HG03175 (cell line): Measurements from ENCODE around the gene TTC28.
"Not testable (repeated sequence)": the region's sequence is repeated elsewhere in the genome, so short reads cannot be mapped to it uniquely, and the experiment has no call there.

Experiments used
- ATAC-seq: cut with Tn5 transposase; IDR thresholded peaks from one replicate; pipeline ENCODE4 v1.9.1; 2021; ENCODE audit warnings: mild to moderate bottlenecking, moderate library complexity; ENCODE audit not compliant: unreplicated experiment

The TTC28 gene

DNA sequence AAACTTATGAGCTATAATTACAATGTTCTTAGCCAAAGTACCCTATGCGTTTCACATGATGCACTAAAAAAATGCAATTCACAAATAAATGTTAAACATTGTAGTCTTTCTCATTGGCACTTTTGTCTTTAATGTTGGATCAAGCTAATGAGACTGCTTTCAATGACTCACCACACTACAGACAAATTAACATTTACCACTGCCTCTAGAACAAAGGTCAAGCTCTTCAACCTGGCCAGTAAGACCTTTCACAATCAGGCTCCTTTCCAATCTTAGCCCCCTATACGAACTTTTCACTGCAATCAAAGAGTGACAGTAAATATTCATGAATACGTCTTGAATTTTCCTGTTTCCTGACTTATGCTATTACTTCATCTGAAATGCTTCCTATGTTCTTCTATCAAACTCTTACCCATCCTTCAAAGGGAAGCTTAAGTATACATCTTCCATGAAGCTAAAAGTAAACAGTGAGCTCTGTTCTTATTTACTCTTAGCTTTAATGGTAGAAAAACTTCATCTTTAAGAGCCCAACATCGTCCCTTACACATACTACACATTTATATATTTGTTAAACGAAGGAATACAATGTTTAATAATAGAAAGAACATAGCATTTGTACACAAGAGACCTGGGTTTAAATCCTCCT, 433.9 kb downstream of the TTC28 start:
- ATAC-seq = no peak

- no peak for ATAC-seq
Measured at GRCh38 chr22:28244757-28245156, 434.9 kb downstream of the TTC28 start.

- ATAC-seq = no peak
Measured at GRCh38 chr22:28243539-28243938, 436.1 kb downstream of the TTC28 start.

GRCh38 chr22:28241656-28242290, 437.9 kb downstream of the TTC28 start:
- ATAC-seq = no peak

DNA sequence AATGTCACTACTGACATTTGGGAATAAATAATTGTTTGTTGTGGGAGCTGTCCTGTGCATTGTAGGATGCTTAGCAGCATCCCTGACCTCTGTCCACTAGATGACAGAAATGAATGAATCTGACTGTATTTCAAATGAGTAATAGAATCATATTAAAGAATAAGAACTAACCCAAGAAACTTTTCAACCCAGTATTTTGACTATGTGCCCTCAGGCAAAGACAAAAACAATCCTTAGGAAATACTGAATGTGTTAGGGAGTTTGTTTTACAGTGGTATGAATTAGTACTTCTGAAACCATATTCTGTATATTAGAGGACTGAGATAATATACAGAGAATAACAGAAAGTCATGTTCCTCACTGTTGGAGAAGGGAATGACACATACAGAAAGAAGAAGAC, 439.7 kb downstream of the TTC28 start:
- ATAC-seq = no peak

DNA sequence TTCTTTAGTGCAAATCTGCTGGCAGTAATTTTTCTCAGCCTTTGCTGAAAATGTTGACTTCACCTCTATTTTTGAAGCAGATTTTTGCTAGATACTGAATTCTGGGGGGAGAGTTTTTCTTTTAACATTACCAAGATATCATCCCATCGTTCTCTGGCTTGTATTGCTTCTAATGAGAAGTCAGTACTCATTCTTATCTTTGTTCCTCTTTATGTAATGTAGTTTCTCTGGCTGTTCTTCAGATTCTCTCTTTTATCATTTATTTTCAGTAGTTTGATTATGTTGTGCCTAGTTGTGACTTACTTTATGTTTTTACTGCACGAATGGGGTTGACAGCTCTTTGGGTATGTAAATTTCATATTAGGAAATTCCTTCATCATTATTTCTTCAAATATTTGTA, 441.9 kb downstream of the TTC28 start:
- no peak for ATAC-seq

- no peak for ATAC-seq
Measured at GRCh38 chr22:28237112-28237511, 442.5 kb downstream of the TTC28 start.

DNA sequence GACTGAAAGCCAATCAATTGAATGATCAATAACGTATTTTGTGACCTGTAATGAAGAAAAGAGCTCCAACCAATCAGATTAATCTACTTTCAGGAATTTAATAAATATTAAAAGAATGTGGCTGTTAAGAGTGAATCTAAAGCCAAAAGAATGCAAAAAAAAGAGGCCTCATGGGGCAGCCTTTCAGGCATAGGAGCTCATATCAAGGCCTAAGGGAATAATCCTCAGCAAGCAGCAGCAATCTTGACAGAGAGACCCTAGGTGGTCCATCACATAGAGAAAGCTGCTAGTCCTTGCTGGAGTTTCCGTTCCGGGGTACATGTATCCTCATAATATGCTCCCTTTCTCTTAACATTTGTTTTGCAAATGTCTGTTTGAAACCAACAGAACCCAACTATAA, 447.4 kb downstream of the TTC28 start:
- ATAC-seq = no peak

DNA sequence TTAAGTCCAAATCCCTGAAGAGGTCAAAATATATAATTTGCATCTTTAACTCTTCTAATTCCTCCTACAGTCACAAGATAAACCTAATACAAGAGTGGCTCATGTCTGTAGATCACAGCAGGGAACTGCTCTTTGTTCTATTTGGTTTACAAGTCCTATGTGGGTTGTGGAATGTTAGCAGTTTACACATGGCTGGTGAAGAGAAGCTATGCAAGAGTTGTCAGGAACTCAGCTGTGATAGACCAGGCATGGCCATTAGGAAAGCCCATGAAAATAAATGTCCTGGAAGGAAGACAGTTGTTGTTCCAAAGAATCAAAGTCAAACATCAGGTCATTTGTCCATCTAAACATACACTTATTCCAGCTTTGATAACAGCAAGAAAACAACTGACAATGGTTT, 448.2 kb downstream of the TTC28 start:
- ATAC-seq = no peak

DNA sequence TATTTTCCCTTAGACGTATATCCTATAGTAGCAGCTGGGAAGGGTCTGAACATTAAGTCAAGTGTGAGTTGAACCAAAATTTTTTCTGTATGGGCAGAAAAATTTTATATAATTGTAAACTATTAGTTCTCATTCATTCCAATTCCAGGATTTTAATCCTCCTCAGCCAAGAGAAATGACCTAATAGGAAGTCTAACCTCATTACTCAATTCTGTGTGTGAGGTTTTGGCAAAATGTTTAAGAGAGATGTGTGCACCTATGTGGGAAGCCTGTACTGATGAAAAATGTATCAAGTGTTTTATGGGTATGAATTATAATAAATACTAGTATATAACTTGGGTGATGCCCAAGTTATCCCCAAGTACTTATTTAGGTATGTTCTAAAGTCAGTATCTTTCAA, 449.0 kb downstream of the TTC28 start:
- ATAC-seq = no peak

DNA sequence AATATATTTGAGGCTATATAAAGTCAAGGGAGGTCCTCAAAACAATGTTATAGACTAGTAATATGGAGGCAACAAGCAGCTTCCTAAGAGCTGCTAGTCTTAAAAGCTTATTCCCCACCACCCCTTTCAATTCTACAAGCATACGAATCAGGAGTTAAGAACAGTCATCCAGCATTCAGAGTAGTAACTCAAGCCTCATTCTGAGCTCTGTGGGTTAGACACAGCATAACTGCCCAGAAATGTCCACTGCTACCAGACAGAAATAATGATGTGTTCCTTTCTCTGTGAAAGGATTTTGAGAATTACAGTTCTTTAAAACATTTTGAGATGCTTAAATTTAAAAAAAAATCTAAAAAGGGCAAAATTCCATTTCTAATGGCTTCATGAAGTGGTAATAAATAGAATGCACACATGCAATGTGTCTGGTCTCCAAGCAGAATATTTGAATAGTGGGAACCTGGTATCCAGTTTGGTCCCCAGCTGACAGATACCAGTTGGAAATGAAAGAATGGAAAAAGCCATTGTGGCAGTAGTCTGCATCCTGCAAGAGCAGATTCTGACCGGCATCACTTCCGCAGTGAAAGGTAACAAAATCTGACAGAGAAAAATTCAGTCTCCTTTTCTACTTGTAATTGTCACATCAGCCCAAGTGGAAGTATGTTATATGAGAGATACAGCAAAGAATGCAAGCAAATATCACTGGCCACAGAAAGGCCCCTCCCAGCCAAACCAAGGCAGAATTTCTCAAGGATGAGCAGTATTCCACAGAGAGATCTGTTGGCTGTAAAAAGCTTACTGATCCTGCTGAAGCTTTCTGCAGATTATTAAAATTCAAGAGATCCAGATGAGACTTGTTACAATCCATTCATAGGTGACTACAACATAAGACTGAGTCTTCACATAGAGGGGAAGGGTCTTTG, 449.8 kb downstream of the TTC28 start:
- ATAC-seq = no peak

DNA sequence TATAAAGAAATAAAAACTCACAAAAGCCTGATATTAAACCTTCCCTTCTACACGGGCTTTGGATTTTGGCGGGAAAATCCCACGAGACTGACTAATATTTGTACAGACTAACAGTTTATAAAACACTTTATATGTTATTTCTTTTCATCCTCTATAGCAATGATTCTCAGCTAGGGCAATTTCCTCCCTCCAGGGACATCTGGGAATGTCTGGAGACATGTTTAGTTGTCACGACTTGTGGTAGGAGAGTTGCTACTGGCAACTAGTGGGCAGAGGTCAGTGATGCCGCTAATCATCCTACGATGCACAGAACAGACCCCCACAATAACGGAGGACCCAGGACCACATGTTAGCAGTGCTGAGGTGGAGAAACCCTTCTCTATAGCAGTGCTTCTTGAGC, 455.8 kb downstream of the TTC28 start:
- ATAC-seq = no peak

- no peak for ATAC-seq
Measured at GRCh38 chr22:28222976-28223745, 456.5 kb downstream of the TTC28 start.

- ATAC-seq = no peak
Measured at GRCh38 chr22:28222571-28222970, 457.1 kb downstream of the TTC28 start.

GRCh38 chr22:28222052-28222451, 457.6 kb downstream of the TTC28 start:
- no peak for ATAC-seq

- no peak for ATAC-seq
Measured at GRCh38 chr22:28220626-28221363, 458.8 kb downstream of the TTC28 start.

DNA sequence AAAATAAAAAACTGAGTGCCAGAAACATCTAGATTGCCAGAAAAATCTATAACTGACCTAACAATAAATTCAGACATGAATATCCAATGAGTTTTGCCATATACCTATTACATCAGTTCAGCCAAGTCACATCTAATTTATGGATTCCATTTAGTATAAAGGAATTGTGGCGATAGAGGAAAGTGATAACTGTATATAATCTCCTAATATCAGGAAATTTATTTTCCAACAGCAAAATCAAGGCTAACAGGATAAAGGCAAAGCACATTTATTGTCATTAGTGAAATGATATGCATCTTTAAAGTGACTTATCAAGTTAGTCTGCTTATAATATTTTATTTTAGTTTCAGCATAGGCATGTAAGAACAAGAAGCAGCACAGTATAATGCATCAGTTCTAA, 462.4 kb downstream of the TTC28 start:
- ATAC-seq = no peak

- ATAC-seq = not testable (repeated sequence)
Measured at GRCh38 chr22:28214750-28215149, 464.9 kb downstream of the TTC28 start.

GRCh38 chr22:28209457-28209856, 470.2 kb downstream of the TTC28 start:
- not testable (repeated sequence) for ATAC-seq

GRCh38 chr22:28208787-28209186, 470.9 kb downstream of the TTC28 start:
- no peak for ATAC-seq
